ENCODE measurements around the gene DTNBP1. TPM values are rescaled to one million over a fixed set of nuclear protein-coding genes. Genes with fewer than 3 reads are reported as not detected.

The DTNBP1 gene
- total and polyA plus RNA-seq, 2 of the 8 experiments (the other 6 are each of a cell fraction or from before 2014, with no cell fraction given): 13.5 to 22.1 TPM

DNA sequence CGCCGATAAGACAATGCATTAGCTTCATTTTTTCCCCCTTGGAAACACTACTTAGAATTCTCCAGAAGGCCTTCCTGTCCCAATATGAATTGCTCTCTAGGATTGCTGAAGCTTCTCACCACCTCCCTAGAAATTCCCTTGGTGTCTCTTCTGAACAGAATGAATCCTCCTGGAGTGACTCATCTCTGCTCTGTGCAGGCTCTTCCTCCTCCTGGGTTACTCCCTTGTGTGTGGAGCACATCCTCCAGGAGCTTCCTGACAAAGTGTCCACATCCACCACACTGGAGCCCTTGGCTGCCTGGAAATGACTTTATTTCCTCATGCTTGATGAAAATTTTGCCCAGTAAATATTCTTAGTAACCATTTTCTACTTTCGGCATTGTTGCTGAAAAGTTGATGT, 54.4 kb downstream of the DTNBP1 start (continued):
- TF ChIP-seq, protein P1, sequence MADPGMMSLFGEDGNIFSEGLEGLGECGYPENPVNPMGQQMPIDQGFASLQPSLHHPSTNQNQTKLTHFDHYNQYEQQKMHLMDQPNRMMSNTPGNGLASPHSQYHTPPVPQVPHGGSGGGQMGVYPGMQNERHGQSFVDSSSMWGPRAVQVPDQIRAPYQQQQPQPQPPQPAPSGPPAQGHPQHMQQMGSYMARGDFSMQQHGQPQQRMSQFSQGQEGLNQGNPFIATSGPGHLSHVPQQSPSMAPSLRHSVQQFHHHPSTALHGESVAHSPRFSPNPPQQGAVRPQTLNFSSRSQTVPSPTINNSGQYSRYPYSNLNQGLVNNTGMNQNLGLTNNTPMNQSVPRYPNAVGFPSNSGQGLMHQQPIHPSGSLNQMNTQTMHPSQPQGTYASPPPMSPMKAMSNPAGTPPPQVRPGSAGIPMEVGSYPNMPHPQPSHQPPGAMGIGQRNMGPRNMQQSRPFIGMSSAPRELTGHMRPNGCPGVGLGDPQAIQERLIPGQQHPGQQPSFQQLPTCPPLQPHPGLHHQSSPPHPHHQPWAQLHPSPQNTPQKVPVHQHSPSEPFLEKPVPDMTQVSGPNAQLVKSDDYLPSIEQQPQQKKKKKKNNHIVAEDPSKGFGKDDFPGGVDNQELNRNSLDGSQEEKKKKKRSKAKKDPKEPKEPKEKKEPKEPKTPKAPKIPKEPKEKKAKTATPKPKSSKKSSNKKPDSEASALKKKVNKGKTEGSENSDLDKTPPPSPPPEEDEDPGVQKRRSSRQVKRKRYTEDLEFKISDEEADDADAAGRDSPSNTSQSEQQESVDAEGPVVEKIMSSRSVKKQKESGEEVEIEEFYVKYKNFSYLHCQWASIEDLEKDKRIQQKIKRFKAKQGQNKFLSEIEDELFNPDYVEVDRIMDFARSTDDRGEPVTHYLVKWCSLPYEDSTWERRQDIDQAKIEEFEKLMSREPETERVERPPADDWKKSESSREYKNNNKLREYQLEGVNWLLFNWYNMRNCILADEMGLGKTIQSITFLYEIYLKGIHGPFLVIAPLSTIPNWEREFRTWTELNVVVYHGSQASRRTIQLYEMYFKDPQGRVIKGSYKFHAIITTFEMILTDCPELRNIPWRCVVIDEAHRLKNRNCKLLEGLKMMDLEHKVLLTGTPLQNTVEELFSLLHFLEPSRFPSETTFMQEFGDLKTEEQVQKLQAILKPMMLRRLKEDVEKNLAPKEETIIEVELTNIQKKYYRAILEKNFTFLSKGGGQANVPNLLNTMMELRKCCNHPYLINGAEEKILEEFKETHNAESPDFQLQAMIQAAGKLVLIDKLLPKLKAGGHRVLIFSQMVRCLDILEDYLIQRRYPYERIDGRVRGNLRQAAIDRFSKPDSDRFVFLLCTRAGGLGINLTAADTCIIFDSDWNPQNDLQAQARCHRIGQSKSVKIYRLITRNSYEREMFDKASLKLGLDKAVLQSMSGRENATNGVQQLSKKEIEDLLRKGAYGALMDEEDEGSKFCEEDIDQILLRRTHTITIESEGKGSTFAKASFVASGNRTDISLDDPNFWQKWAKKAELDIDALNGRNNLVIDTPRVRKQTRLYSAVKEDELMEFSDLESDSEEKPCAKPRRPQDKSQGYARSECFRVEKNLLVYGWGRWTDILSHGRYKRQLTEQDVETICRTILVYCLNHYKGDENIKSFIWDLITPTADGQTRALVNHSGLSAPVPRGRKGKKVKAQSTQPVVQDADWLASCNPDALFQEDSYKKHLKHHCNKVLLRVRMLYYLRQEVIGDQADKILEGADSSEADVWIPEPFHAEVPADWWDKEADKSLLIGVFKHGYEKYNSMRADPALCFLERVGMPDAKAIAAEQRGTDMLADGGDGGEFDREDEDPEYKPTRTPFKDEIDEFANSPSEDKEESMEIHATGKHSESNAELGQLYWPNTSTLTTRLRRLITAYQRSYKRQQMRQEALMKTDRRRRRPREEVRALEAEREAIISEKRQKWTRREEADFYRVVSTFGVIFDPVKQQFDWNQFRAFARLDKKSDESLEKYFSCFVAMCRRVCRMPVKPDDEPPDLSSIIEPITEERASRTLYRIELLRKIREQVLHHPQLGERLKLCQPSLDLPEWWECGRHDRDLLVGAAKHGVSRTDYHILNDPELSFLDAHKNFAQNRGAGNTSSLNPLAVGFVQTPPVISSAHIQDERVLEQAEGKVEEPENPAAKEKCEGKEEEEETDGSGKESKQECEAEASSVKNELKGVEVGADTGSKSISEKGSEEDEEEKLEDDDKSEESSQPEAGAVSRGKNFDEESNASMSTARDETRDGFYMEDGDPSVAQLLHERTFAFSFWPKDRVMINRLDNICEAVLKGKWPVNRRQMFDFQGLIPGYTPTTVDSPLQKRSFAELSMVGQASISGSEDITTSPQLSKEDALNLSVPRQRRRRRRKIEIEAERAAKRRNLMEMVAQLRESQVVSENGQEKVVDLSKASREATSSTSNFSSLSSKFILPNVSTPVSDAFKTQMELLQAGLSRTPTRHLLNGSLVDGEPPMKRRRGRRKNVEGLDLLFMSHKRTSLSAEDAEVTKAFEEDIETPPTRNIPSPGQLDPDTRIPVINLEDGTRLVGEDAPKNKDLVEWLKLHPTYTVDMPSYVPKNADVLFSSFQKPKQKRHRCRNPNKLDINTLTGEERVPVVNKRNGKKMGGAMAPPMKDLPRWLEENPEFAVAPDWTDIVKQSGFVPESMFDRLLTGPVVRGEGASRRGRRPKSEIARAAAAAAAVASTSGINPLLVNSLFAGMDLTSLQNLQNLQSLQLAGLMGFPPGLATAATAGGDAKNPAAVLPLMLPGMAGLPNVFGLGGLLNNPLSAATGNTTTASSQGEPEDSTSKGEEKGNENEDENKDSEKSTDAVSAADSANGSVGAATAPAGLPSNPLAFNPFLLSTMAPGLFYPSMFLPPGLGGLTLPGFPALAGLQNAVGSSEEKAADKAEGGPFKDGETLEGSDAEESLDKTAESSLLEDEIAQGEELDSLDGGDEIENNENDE (IDR thresholded peaks at IDR 0.05; ENCODE audit: insufficient replicate concordance, low read length): no peak
- TF ChIP-seq RBBP5 (IDR thresholded peaks at IDR 0.05; ENCODE audit: borderline replicate concordance, low read depth, low read length) (no peak), FOSL1 (IDR thresholded peaks at IDR 0.05; ENCODE audit: insufficient read depth, low read depth, low read length) (no peak), CREB1 (IDR thresholded peaks at IDR 0.05) (no peak)
- TF ChIP-seq, protein P2, sequence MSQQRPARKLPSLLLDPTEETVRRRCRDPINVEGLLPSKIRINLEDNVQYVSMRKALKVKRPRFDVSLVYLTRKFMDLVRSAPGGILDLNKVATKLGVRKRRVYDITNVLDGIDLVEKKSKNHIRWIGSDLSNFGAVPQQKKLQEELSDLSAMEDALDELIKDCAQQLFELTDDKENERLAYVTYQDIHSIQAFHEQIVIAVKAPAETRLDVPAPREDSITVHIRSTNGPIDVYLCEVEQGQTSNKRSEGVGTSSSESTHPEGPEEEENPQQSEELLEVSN (IDR thresholded peaks at IDR 0.05): no peak
